ENCODE measurements around the gene IL4R. TPM values are rescaled to one million over a fixed set of nuclear protein-coding genes. Genes with fewer than 3 reads are reported as not detected.

IL4R gene
- total and polyA plus RNA-seq, 2 of the 8 experiments (the other 6 are each of a cell fraction or from before 2014, with no cell fraction given), result 29.1 to 29.4 TPM

- DNase-seq (ENCODE audit: low read depth in 1 of 2, low spot score in 2 of 2) (no peak), FAIRE-seq (no peak)
- Histone ChIP-seq H2BK12ac (ENCODE audit: low read depth, low read length) (no peak overlapping the region), H3K23me2 (ENCODE audit: low read depth, low read length) (no peaks in the 10 kb centered on the region), H3K56ac (replicated peaks; ENCODE audit: insufficient read length, low read depth, low read length) (no peak overlapping the region), H3K79me2 (ENCODE audit: control insufficient read depth in 1 of 2, insufficient read depth in 2 of 2, low read length in 2 of 2) (no peaks in the 10 kb centered on the region), H4K91ac (replicated peaks; ENCODE audit: insufficient read length, low read length) (no peak overlapping the region), H4K5ac (ENCODE audit: insufficient read length, low read depth, low read length) (no peak overlapping the region), H3K14ac (ENCODE audit: insufficient read length) (no peak overlapping the region), H4K20me1 (replicated peaks in 1 of 2; ENCODE audit: control insufficient read depth in 1 of 2, insufficient read depth in 2 of 2, low read length in 2 of 2) (no peaks in the 10 kb centered on the region), H2AK5ac (ENCODE audit: low read depth, low read length) (peak overlapping the region; percentile 59; the same call in 1 of the 2 replicates), H2AFZ (ENCODE audit: low read length) (no peak overlapping the region), H3K79me1 (ENCODE audit: low read depth, low read length) (no peaks in the 10 kb centered on the region), H3K23ac (ENCODE audit: insufficient read length) (no peak overlapping the region), H4K8ac (ENCODE audit: extremely low read depth, insufficient read depth, low read length) (no peak overlapping the region; the same call in 1 of the 2 replicates), H2BK15ac (ENCODE audit: low read length) (peak overlapping the region; percentile 81; the same call in 1 of the 2 replicates), H2BK120ac (replicated peaks; ENCODE audit: low read depth, low read length) (no peak overlapping the region), H3K4me1 (replicated peaks in 1 of 4; ENCODE audit: control insufficient read depth in 3 of 4, insufficient read depth in 4 of 4, low read length in 3 of 4) (peaks cover 0 to 6% (median 4%) of the 10 kb centered on the region in 4 experiments; a peak in 3 of 7 replicates), H3K18ac (ENCODE audit: extremely low read depth, low read length) (no peak overlapping the region), H3K27me3 (replicated peaks in 1 of 4; ENCODE audit: control insufficient read depth in 3 of 4, extremely low read depth in 1 of 4, insufficient read depth in 3 of 4, low read length in 3 of 4) (no peaks in the 10 kb centered on the region; a peak in 1 of 7 replicates), H3K4ac (replicated peaks; ENCODE audit: insufficient read length, low read depth, low read length) (no peak overlapping the region), H2BK5ac (ENCODE audit: low read depth, low read length) (no peak overlapping the region), H2BK20ac (ENCODE audit: low read length) (no peak overlapping the region), H3K27ac (ENCODE audit: low read depth, low read length) (no peak overlapping the region), H3K4me2 (ENCODE audit: insufficient read depth in 1 of 2, low read depth in 2 of 2, low read length in 2 of 2) (no peak overlapping the region), H3K4me3 (ENCODE audit: extremely low read depth in 1 of 4, insufficient read depth in 2 of 4, low read depth in 3 of 4, low read length in 4 of 4) (no peak overlapping the region), H3K36me3 (ENCODE audit: control insufficient read depth in 2 of 4, insufficient read depth in 4 of 4, low read length in 3 of 4) (no peaks in the 10 kb centered on the region), H3K9me3 (ENCODE audit: insufficient read depth in 2 of 2, low read depth in 1 of 2, low read length in 1 of 2) (no peaks in the 10 kb centered on the region), H3K9ac (replicated peaks in 1 of 4; ENCODE audit: extremely low read depth in 1 of 4, low read depth in 3 of 4, low read length in 3 of 4) (no peak overlapping the region)
- ChIA-PET POLR2A (ENCODE audit: partially characterized antibody) (no interaction called here), CTCF (ENCODE audit: partially characterized antibody) (interaction anchor here (2.8 kb wide), 1 partner anchor 27 kb away, joined by 14 read pairs; no protein-coding TSS in a partner anchor)
- WGBS, 2 experiments (ENCODE audit: extremely low coverage in 1 of 2, insufficient coverage in 1 of 2, insufficient read length in 1 of 2, insufficient replicate concordance in 2 of 2, low coverage in 1 of 2, low lambda C conversion rate in 2 of 2, missing lambda C conversion rate in 1 of 2), result 85% methylated on average over 8 of the region's 8 CpGs; no CpG with 5 or more reads in 1 of the 2 experiments
- no peak for TF ChIP-seq HDAC6 (IDR thresholded peaks at IDR 0.05; ENCODE audit: low read depth, low read length)
- TF ChIP-seq POU5F1 (IDR thresholded peaks at IDR 0.05; ENCODE audit: low read depth, low read length), result no peak
- no peak for TF ChIP-seq MAFK (IDR thresholded peaks at IDR 0.05; ENCODE audit: low read depth, low read length)
- TF ChIP-seq PHF8 (conservative IDR thresholded peaks at IDR 0.05; ENCODE audit: low read depth, low read length), result no peak
- no peak for TF ChIP-seq TAF1 (IDR thresholded peaks at IDR 0.05; ENCODE audit: low read depth, low read length)
- no peak for TF ChIP-seq NANOG (IDR thresholded peaks at IDR 0.05; ENCODE audit: insufficient read depth, low read depth, low read length, poor library complexity, severe bottlenecking)
- TF ChIP-seq SP4 (IDR thresholded peaks at IDR 0.05; ENCODE audit: low read length), result no peak
- no peak for TF ChIP-seq MAX (IDR thresholded peaks at IDR 0.05)
- no peak for TF ChIP-seq EP300 (IDR thresholded peaks at IDR 0.05; ENCODE audit: borderline replicate concordance in 1 of 2, low read depth in 2 of 2, low read length in 2 of 2)
These were observed 88.8 kb downstream of the IL4R start for GRCh38 chr16:27402569-27402963.

Data from H1 (cell line).